ENCODE data around the gene SH3TC2. TPM values are rescaled to one million over a fixed set of nuclear protein-coding genes. Genes with fewer than 3 reads are reported as not detected.

Gene SH3TC2
- total RNA-seq, 1 experiment from 2014 or later: not detected

DNA sequence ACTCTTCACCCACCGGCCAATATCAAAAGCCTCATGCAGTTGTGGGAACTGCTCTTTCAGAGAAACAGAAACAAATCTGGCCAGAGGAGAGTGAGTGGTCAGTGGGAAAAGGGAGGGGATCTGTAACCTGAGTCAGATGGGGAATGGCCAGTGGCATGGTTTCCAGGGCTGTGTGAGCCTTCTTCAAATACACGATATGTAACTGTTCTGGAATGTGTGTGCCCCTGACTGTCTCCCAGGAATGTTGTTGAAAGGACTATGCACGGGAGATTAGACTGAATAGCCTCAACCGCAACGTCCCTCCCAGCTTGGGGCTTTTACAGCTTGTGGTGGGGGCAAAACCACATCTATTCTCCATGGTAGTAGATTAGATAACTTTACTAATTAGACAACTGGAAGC, 60.8 kb downstream of the SH3TC2 start:
- no peaks in the 10 kb centered on the region for H3K9me2 ChIP-seq (replicated peaks; ENCODE audit: insufficient read depth, low read length)
- peaks cover 6% of the 10 kb centered on the region for H3K4me1 ChIP-seq (ENCODE audit: low read length)
- DNase-seq: no peak
- H3K4me2 ChIP-seq (ENCODE audit: low read depth, low read length, poor library complexity, severe bottlenecking): no peak overlapping the region
- H3K4me3 ChIP-seq (ENCODE audit: low read length): no peak overlapping the region
- H3K79me2 ChIP-seq (ENCODE audit: low read length): no peaks in the 10 kb centered on the region
- no peak overlapping the region for H3K9ac ChIP-seq (ENCODE audit: low read length)
- no peaks in the 10 kb centered on the region for H3K36me3 ChIP-seq (ENCODE audit: insufficient read depth, low read length)
- H3K27ac ChIP-seq (ENCODE audit: low read length): no peak overlapping the region
- peaks cover 4% of the 10 kb centered on the region; the same call in 1 of the 2 replicates for H3K27me3 ChIP-seq (ENCODE audit: low read length)
- H2AFZ ChIP-seq (ENCODE audit: low read length): no peak overlapping the region
- no peaks in the 10 kb centered on the region for H4K20me1 ChIP-seq (ENCODE audit: insufficient read depth, low read depth, low read length)
- no peaks in the 10 kb centered on the region for H3K9me3 ChIP-seq (ENCODE audit: low read length)

DNA sequence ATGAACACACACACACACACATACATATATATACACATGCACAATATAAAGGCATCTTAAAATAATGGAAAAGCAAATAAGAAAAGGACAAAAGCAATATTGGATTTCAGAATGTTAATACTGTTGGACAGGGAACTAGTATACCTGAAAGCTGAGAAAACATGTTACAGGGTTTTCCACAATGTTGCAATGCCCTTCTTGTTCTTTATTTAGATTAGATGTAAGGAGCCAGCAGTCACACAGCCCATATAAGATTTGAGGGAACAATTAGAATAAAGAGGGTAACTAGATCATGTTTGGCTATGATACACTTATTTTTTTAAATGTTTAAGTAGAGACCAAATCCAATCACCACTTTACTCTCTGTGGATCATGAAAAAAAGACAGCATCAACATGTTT, 61.7 kb downstream of the SH3TC2 start:
- Histone ChIP-seq H3K27ac (ENCODE audit: low read length) (no peak overlapping the region), H3K27me3 (ENCODE audit: low read length) (peaks cover 4% of the 10 kb centered on the region; the same call in 1 of the 2 replicates), H3K36me3 (ENCODE audit: insufficient read depth, low read length) (no peaks in the 10 kb centered on the region), H3K4me2 (ENCODE audit: low read depth, low read length, poor library complexity, severe bottlenecking) (no peak overlapping the region), H2AFZ (ENCODE audit: low read length) (no peak overlapping the region), H3K4me1 (ENCODE audit: low read length) (peaks cover 11% of the 10 kb centered on the region), H4K20me1 (ENCODE audit: insufficient read depth, low read depth, low read length) (no peaks in the 10 kb centered on the region), H3K9ac (ENCODE audit: low read length) (no peak overlapping the region), H3K79me2 (ENCODE audit: low read length) (no peaks in the 10 kb centered on the region), H3K4me3 (ENCODE audit: low read length) (no peak overlapping the region), H3K9me3 (ENCODE audit: low read length) (no peaks in the 10 kb centered on the region), H3K9me2 (replicated peaks; ENCODE audit: insufficient read depth, low read length) (no peaks in the 10 kb centered on the region)
- no peak for DNase-seq

DNA sequence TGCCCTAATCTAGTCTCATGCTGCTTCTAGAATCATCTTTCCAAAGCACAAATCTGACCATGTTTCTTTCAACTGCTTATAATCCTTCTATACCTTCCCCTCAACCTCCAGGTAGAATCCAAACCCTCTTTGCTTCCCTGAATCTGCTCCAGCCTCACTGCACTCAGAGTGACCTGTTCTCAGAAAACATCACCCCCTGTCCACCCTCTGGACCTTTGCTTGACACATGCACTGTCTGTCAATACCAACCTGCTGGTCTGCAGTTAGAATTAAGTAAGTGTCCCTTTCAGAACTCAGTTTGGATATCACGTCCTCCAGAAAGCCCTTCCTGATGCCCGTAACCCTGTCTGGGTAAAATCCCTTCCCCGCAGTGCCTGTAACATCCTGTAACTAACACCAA, 63.1 kb downstream of the SH3TC2 start:
- H3K9me2 ChIP-seq (replicated peaks; ENCODE audit: insufficient read depth, low read length): no peaks in the 10 kb centered on the region
- H3K79me2 ChIP-seq (ENCODE audit: low read length): no peaks in the 10 kb centered on the region
- no peak overlapping the region for H3K27ac ChIP-seq (ENCODE audit: low read length)
- H3K4me1 ChIP-seq (ENCODE audit: low read length): peaks cover 8% of the 10 kb centered on the region; the same call in 1 of the 2 replicates
- H3K4me2 ChIP-seq (ENCODE audit: low read depth, low read length, poor library complexity, severe bottlenecking): no peak overlapping the region
- no peaks in the 10 kb centered on the region for H3K9me3 ChIP-seq (ENCODE audit: low read length)
- H3K27me3 ChIP-seq (ENCODE audit: low read length): peaks cover 4% of the 10 kb centered on the region; the same call in 1 of the 2 replicates
- H3K36me3 ChIP-seq (ENCODE audit: insufficient read depth, low read length): no peaks in the 10 kb centered on the region
- H2AFZ ChIP-seq (ENCODE audit: low read length): no peak overlapping the region
- no peak overlapping the region for H3K9ac ChIP-seq (ENCODE audit: low read length)
- H3K4me3 ChIP-seq (ENCODE audit: low read length): no peak overlapping the region
- no peaks in the 10 kb centered on the region for H4K20me1 ChIP-seq (ENCODE audit: insufficient read depth, low read depth, low read length)
- no peak for DNase-seq

DNA sequence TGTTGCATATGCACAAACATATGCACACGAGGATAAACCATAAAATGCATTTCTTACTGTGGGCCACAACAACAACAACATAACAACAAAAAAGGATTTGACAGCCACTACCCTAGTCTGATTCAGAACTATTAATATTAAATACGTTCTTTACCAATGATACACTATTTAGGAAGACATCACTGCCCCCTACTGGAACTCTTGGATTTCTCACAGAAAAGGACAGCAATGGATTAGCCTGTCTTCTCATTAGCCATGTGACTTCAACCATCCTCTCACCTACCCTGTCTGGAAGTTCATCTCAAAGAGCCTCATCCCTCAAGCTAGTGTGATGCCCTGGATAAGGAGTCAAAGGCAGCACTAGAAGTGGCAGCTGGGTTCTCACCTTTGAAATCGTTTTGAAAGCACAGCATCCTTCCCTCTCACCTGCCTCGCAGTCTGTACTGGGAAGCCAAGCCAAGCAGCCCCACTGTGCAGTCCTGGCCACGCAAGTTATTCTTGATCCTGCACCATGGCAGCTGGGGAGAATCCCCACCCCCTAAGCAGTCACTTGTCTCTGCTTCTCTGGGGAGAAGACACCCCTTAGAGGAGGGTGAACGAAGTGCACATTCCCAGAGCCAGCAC, 64.6 kb downstream of the SH3TC2 start:
- H3K4me2 ChIP-seq (ENCODE audit: low read depth, low read length, poor library complexity, severe bottlenecking): no peak overlapping the region
- DNase-seq: peak; percentile 91
- H3K36me3 ChIP-seq (ENCODE audit: insufficient read depth, low read length): no peaks in the 10 kb centered on the region
- no peaks in the 10 kb centered on the region for H3K9me2 ChIP-seq (replicated peaks; ENCODE audit: insufficient read depth, low read length)
- no peaks in the 10 kb centered on the region for H3K9me3 ChIP-seq (ENCODE audit: low read length)
- no peak overlapping the region for H2AFZ ChIP-seq (ENCODE audit: low read length)
- no peak overlapping the region for H3K9ac ChIP-seq (ENCODE audit: low read length)
- peaks cover 8% of the 10 kb centered on the region; the same call in 1 of the 2 replicates for H3K4me1 ChIP-seq (ENCODE audit: low read length)
- H3K4me3 ChIP-seq (ENCODE audit: low read length): no peak overlapping the region
- H3K79me2 ChIP-seq (ENCODE audit: low read length): no peaks in the 10 kb centered on the region
- H3K27me3 ChIP-seq (ENCODE audit: low read length): peaks cover 4% of the 10 kb centered on the region; the same call in 1 of the 2 replicates
- H3K27ac ChIP-seq (ENCODE audit: low read length): no peak overlapping the region
- H4K20me1 ChIP-seq (ENCODE audit: insufficient read depth, low read depth, low read length): no peaks in the 10 kb centered on the region

DNA sequence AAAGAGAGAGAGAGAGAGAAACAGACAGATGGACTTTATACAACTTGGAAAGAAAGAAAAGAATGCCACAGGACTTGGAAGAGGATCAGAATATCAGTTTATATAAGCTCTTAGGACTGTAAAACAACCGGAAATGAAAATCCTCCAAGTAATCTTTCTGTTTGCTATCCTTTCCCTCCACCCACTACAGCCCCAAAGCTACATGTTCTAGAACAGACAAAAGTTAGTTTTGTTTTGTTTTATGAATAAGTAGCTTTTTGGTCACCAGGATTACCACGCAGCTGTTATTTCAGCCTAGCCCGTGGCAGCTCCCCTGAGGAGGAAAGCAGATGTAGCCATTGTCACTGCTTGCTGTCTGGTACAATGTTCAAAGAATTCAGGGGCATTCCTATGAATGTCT, 66.6 kb downstream of the SH3TC2 start:
- H3K4me3 ChIP-seq (ENCODE audit: low read length): no peak overlapping the region
- H3K4me2 ChIP-seq (ENCODE audit: low read depth, low read length, poor library complexity, severe bottlenecking): no peak overlapping the region
- peaks cover 4% of the 10 kb centered on the region; the same call in 1 of the 2 replicates for H3K27me3 ChIP-seq (ENCODE audit: low read length)
- no peak for DNase-seq
- H4K20me1 ChIP-seq (ENCODE audit: insufficient read depth, low read depth, low read length): no peaks in the 10 kb centered on the region
- H3K4me1 ChIP-seq (ENCODE audit: low read length): peaks cover 8% of the 10 kb centered on the region; the same call in 1 of the 2 replicates
- H2AFZ ChIP-seq (ENCODE audit: low read length): no peak overlapping the region; the same call in 1 of the 2 replicates
- no peak overlapping the region for H3K27ac ChIP-seq (ENCODE audit: low read length)
- H3K36me3 ChIP-seq (ENCODE audit: insufficient read depth, low read length): no peaks in the 10 kb centered on the region
- no peaks in the 10 kb centered on the region for H3K9me3 ChIP-seq (ENCODE audit: low read length)
- H3K79me2 ChIP-seq (ENCODE audit: low read length): no peaks in the 10 kb centered on the region
- no peak overlapping the region for H3K9ac ChIP-seq (ENCODE audit: low read length)
- H3K9me2 ChIP-seq (replicated peaks; ENCODE audit: insufficient read depth, low read length): no peaks in the 10 kb centered on the region

- no peak for DNase-seq
- no peaks in the 10 kb centered on the region for H3K79me2 ChIP-seq (ENCODE audit: low read length)
- H3K27me3 ChIP-seq (ENCODE audit: low read length): peaks cover 4% of the 10 kb centered on the region; the same call in 1 of the 2 replicates
- no peaks in the 10 kb centered on the region for H4K20me1 ChIP-seq (ENCODE audit: insufficient read depth, low read depth, low read length)
- no peaks in the 10 kb centered on the region for H3K9me3 ChIP-seq (ENCODE audit: low read length)
- H3K4me3 ChIP-seq (ENCODE audit: low read length): no peak overlapping the region
- H3K4me1 ChIP-seq (ENCODE audit: low read length): peaks cover 8% of the 10 kb centered on the region; the same call in 1 of the 2 replicates
- no peak overlapping the region for H2AFZ ChIP-seq (ENCODE audit: low read length)
- no peak overlapping the region for H3K9ac ChIP-seq (ENCODE audit: low read length)
- H3K9me2 ChIP-seq (replicated peaks; ENCODE audit: insufficient read depth, low read length): no peaks in the 10 kb centered on the region
- no peak overlapping the region for H3K27ac ChIP-seq (ENCODE audit: low read length)
- H3K4me2 ChIP-seq (ENCODE audit: low read depth, low read length, poor library complexity, severe bottlenecking): no peak overlapping the region
- no peaks in the 10 kb centered on the region for H3K36me3 ChIP-seq (ENCODE audit: insufficient read depth, low read length)
Observed at GRCh38 chr5:148995791-148996190, 67.1 kb downstream of the SH3TC2 start.

DNA sequence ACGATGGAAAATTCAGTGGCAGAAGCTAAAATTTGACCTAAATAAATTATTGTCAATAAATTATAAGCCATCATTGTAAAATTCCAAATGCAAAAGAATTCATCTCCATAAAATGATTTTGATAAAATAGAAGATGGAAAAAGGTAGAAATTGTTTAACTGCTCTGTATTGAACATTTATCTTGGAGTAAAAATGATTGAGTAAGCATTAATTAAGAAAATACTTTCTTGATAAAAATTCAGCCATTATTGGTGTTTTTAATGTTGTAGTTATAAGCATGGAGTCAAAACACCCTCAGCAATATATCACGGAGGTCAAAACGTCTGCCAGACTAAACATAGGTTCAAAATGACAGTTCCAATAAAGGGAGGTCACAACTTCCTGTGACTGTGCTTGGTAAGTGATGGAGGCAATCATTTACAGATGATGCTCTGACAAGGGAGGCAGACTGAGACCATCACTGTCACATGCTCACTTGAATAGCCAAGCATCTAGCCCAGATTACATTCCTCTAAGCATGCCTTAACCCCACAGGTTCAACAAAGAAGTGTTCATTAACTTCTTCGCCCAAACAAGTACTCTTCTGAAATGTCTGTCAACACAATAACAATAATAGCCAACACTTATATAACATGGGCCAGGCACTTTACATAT, 69.5 kb downstream of the SH3TC2 start:
- H3K4me2 ChIP-seq (ENCODE audit: low read depth, low read length, poor library complexity, severe bottlenecking): no peak overlapping the region
- H3K4me1 ChIP-seq (ENCODE audit: low read length): peaks cover 8% of the 10 kb centered on the region; the same call in 1 of the 2 replicates
- no peaks in the 10 kb centered on the region for H3K9me3 ChIP-seq (ENCODE audit: low read length)
- H3K4me3 ChIP-seq (ENCODE audit: low read length): no peak overlapping the region
- no peak for DNase-seq
- H3K27ac ChIP-seq (ENCODE audit: low read length): no peak overlapping the region
- no peak overlapping the region for H2AFZ ChIP-seq (ENCODE audit: low read length)
- no peak overlapping the region for H3K9ac ChIP-seq (ENCODE audit: low read length)
- H3K9me2 ChIP-seq (replicated peaks; ENCODE audit: insufficient read depth, low read length): no peaks in the 10 kb centered on the region
- H3K79me2 ChIP-seq (ENCODE audit: low read length): no peaks in the 10 kb centered on the region
- H3K36me3 ChIP-seq (ENCODE audit: insufficient read depth, low read length): no peaks in the 10 kb centered on the region
- H4K20me1 ChIP-seq (ENCODE audit: insufficient read depth, low read depth, low read length): no peaks in the 10 kb centered on the region
- H3K27me3 ChIP-seq (ENCODE audit: low read length): peaks cover 4% of the 10 kb centered on the region; the same call in 1 of the 2 replicates

DNA sequence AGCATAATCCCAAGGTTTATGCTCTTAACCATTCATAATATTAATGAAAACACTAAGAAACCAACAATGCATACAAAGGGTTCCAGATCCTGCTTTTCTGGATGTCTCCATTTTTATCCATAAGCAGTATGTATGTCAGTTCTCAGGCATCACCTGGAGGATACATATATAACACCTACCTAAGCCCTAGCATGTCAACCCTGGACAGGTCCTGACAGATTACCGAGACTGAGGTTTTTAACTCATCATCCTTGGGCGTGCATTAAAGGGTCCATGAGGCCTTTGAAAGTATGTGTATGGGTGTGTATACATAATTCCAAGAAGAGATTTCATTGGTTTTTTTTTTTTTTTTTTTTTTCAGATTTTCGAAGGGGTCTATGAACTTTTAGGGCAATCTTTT, 70.6 kb downstream of the SH3TC2 start:
- no peak overlapping the region for H3K9ac ChIP-seq (ENCODE audit: low read length)
- H2AFZ ChIP-seq (ENCODE audit: low read length): no peak overlapping the region
- H3K79me2 ChIP-seq (ENCODE audit: low read length): no peaks in the 10 kb centered on the region
- peaks cover 2% of the 10 kb centered on the region; the same call in 1 of the 2 replicates for H3K27me3 ChIP-seq (ENCODE audit: low read length)
- H3K9me2 ChIP-seq (replicated peaks; ENCODE audit: insufficient read depth, low read length): no peaks in the 10 kb centered on the region
- no peak overlapping the region for H3K4me3 ChIP-seq (ENCODE audit: low read length)
- H3K4me2 ChIP-seq (ENCODE audit: low read depth, low read length, poor library complexity, severe bottlenecking): no peak overlapping the region
- no peak for DNase-seq
- H3K9me3 ChIP-seq (ENCODE audit: low read length): no peaks in the 10 kb centered on the region
- no peaks in the 10 kb centered on the region for H3K36me3 ChIP-seq (ENCODE audit: insufficient read depth, low read length)
- no peaks in the 10 kb centered on the region for H4K20me1 ChIP-seq (ENCODE audit: insufficient read depth, low read depth, low read length)
- H3K27ac ChIP-seq (ENCODE audit: low read length): no peak overlapping the region
- H3K4me1 ChIP-seq (ENCODE audit: low read length): peaks cover 6% of the 10 kb centered on the region; the same call in 1 of the 2 replicates

Data from Karpas-422 (cell line).